HG02763 (cell line): Measurements from ENCODE around the gene ANGPTL4.
"Not testable (repeated sequence)": the region's sequence is repeated elsewhere in the genome, so short reads cannot be mapped to it uniquely, and the experiment has no call there.

ENCODE experiments used
- ATAC-seq: cut with Tn5 transposase; IDR thresholded peaks from one replicate; pipeline ENCODE4 v1.9.1; 2021; ENCODE audit warnings: mild to moderate bottlenecking, moderate library complexity; ENCODE audit not compliant: unreplicated experiment

ANGPTL4 gene

DNA sequence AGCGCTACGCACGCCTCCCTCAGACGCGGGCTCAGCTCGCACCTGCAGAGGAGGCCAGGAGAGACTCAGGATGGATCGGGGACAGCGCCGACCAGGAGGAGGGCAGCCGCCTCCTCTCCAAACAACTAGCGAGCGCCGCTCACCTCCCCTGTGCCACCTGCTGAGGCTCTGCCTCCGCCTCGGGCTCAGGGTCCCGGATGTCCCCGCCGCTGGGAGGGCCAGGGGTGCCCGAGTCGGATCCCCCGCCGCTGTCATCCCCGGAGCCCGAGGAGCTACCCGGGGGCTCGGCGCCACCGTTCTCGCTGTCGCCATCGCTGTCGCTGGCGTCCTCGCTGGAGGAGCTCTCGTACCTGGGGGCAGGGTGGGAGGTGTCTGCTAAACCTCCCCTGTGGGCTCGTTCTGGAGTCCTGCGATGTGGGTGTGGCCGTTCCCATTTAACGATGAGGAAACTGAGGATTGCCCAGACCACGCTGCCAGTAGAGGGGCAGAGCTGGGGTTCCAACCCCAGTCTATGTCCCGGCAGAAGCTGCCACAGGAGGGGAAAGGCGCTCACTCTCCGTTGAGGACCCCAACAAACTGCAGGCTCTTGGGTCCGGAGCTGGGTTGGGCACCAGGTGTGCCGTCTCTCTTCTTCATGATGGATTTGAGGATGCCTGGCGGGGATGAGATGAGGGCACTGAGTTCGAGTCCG is 30.0 kb upstream of the ANGPTL4 start:
- no peak for ATAC-seq

DNA sequence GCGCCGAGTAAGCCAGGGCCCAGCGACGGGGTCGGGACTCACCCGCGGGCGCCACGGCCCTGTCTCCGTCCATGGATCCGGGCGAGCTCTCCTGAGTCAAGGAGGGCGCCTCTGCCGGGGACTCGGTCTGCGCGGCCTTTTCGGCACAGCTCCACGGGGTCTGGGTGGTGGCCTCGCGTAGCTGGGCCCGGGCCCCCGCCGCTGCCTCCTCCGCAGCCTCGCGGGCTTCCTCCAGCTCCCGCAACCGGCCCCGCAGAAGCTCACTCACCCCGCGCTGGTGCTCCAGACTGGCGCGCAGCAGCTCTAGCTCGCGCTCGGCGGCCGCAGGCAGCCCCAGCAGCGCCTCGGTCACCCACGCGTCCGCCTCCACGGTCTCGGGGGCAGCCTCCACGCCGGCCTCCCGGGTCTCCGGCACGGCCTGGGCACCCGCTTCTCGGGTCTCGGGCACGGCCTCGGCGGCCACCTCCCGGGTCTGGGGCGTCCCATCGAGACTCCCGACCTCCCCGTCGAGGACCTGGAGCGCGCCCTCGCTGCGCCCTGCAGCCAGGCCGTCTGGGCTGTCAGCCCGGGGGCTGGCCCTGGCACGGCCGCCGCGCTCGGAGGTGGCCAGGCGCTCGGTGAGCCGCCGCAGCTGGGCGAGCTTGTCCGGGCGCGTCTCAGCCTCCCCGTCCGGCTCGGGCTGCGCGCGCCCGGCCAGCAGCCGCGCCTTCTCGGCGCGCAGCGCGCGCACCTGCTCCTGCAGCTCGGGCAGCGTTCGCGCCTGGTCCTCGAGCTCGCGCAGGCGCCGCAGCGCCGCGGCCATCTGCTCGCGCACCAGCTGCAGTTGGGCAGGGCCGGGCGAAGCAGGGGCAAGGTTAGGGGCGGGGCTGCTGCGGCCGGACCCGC is 29.3 kb upstream of the ANGPTL4 start:
- no peak for ATAC-seq

DNA sequence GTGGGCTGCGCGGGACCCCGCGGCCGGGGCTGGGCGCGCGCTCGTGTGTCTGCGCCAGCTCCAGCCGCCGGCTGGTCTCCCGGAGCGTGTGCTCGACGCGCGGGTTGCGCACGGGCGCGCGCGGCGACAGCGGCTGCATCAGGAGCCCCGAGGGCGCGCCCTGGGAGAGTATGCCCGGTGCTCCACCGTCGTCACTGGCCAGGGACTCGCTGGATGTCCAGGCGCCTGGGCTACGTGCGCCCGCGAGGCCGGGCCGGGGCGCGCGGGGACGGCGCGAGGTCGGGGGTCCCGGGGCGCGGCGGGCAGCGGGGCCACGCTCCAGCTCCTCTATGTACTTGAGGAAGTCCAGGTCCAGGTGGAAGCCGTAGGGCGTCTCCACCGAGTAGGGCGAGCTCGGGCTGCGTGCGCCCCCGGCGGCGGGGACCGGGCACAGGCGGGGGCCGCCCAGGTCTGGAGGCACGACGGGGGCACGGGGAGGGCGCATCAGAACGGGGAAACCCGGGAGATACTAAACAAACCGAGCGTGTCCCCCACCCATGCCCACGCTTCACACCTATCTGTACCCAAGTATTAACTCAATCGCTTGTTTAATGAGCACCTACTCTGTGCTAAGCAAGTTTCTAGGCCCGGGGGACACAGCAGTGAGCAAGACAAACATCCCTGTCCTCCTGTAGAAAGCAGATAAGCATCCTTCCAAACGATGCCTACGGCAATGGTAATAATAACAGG is 28.4 kb upstream of the ANGPTL4 start:
- no peak for ATAC-seq

DNA sequence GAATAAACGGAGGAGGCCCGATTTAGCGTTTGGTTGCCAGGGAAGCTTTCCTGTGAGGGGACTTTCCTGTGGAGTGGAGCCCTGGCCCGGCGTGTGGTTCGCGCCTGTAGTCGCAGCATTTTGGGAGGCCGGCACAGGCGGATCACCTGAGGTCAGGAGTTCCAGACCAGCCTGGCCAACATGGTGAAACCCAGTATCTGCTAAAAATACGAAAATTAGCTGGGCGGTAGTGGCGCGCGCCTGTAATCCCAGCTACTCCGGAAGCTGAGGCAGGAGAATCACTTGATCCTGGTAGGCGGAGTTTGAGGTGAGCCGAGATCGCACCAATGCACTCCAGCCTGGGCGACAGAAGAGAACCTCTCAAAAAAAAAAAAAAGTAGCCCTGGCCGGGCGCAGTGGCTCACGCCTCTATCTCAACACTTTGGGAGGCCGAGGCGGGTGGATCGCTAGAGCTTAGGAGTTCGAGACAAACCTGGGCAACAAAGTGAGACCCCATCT is 27.8 kb upstream of the ANGPTL4 start:
- ATAC-seq, result no peak

DNA sequence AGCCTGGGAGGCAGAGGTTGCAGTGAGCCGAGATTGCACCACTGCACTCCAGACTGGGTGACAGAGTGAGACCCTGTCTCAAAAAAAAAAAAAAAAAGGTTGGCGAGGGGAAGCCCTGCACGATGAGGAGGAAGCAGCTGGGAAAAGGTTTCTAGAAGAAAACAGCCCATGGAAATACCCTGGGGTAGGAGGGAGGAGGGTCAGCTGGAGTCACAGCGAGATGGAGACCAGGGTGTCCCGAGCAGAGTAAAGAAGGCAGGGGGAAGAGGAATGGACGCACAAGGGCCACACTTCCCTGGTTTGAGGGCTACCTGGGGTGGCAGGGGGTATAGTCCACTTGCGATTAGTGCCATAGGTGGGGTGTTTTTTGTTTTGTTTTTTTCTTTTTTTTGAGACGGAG is 27.3 kb upstream of the ANGPTL4 start:
- no peak for ATAC-seq

DNA sequence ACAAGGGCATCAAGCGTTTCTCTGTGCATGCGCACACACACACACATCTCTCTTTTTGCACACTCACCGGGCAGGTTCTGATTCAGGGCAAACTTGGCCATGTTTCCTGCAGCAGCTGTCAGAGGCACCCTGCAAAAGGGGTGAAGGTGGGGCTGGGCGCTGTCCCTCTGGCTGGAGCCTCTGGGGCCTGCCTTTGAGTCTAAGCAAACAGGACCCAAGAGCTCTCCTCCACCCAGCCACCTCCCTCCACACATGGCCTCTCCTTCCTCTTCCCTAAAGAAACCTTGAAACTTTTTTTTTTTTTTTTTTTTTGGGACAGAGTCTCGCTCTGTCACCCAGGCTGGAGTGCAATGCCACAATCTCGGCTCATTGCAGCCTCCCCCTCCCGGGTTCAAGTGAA is 26.2 kb upstream of the ANGPTL4 start:
- ATAC-seq, result no peak

DNA sequence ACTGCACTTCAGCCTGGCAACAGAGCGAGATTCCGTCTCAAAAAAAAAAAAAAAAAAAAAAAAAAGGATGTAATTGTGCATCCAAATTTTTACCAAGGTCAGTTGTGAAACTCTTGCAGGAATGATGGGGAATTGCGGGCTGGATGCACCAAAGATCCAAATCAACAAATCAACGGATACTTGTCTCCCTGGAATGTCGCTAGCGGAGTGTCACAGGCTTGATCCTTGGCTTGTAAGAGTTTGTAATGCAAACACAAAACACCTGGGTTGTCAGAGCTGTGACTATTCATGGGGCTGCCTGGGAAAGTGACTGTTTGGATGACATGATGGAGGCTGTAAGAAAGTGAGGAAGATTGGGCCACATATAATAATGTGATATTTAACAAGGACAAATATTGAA is 25.1 kb upstream of the ANGPTL4 start:
- ATAC-seq, result no peak

DNA sequence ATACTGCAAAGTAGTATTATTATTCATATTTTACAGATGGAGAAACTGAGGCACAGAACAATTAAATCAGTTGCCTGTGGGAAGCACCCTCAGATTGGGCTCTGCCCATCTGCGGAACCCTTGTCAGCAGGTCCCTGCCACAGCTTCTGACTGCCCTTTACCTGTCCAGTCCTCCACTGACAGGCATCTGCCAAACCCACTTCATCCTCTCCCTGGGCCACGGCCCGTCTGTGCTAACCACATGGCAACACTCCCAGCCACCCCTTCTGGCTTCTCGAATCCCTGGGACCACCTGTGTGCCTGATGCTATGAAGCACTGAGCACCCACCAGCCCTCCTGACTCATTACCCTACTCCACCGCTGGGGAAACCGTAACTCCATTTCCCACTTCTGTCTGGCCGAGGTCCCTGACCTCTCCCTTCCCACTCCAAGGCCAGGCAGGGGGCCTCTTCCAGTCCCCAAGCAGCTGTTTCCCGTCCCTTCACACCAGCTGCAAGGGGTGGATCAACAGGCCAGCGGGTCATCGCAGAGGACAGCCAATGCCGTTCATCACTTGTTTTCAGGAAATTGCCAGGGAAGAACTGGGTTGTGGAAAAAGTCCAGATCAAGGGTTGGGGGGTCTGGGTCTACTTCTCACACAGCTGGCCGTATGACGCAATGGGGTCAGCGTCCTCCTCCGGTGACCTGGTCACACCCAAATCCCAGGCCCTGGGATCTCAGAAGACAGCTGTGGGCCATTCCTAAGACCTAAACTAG is 23.4 kb upstream of the ANGPTL4 start:
- no peak for ATAC-seq

DNA sequence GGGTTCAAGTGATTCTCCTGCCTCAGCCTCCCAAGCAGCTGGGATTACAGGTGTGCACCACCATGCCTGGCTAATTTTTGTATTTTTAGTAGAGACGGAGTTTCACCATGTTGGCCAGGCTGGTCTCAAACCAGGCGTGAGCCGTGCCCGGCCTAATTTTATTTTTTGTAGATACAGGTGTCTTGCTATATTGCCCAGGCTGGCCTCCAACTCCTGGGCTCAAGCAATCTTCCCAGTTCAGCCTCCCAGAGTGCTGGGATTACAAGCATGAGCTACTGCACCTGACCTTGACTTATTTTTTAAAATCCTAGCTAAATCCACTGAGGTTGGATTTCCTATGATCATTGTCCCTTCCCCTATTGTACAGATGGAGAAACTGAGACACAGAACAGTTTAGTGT is 22.5 kb upstream of the ANGPTL4 start:
- not testable (repeated sequence) for ATAC-seq

DNA sequence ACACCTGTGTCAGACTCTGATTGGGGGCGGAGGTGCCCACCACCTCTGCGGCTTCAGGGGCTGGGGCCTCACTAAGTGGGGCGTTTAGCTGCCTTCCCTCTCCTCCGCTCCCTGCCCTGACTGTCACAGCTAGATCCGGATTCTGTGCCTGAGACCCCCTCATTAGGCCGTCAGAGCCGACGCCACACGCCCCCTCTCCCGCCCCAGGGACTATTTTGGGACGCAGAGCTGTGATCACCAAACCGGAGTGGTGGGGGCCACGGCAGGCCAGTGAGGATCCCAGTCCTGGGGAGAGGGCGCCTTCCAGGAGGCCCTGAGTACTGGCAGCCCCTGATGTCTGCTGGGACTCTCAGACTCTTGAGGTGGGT is 21.7 kb upstream of the ANGPTL4 start:
- no peak for ATAC-seq

DNA sequence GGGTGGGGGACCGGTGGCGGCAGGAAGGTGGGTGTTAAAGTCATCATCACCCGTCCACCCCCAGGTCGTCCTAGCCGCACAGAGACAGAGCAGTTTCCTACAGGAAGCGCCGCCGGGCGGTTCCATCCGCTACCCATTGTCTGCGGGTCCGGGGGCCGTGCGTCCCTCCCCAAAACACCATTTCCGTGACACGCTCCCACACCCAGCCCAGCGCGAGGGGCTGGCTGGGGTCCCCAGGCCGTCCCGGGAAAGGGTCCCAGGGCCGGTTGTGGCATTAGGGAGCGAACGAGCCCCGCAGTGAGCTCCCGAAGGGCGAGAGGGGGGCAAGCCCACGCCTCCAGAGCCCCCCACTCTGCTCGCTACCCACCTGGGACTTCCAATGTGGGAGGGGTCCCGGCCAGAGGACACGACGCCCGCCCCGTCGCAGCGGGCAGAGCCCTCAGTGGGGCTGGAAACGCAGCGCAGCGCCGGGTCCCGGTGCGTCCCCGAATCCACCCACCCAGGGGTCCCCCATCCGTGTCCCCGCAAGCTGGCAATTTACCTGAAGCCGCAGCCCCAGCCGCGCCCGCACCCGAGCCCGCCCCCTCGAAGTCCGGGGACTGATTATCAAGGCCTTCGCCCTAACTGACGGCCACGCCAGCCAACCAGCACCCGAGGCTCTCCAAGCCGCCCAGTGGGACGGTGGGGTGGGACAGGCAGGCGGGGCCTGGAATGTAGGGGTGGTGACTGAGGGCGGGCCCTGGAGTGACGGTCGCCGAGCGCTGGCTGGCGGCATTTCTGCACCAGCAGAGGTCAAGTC is 21.1 kb upstream of the ANGPTL4 start, which contains the start of gene KANK3:
KANK3 (minus strand) TSS at position 579 of the 799 bp plus-strand sequence. CDS start 5,434 bp downstream, outside the sequence.
- peak; percentile 87 for ATAC-seq

DNA sequence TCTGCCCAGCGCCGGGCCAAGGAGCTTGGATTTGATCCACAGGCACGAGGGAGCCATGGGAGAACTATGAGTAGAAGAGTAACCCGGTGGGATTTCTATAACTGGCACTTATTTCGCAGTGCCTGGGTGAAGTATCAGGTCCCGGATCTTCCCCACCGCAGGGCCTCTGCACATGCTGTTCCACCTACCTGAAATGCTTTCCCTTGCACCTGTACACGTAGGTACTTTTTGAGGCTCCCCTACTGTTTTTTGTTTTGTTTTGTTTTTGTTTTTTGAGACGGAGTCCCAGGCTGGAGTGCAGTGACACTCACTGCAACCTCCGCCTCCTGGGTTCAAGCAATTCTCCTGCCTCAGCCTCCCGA is 20.5 kb upstream of the ANGPTL4 start:
- no peak for ATAC-seq

DNA sequence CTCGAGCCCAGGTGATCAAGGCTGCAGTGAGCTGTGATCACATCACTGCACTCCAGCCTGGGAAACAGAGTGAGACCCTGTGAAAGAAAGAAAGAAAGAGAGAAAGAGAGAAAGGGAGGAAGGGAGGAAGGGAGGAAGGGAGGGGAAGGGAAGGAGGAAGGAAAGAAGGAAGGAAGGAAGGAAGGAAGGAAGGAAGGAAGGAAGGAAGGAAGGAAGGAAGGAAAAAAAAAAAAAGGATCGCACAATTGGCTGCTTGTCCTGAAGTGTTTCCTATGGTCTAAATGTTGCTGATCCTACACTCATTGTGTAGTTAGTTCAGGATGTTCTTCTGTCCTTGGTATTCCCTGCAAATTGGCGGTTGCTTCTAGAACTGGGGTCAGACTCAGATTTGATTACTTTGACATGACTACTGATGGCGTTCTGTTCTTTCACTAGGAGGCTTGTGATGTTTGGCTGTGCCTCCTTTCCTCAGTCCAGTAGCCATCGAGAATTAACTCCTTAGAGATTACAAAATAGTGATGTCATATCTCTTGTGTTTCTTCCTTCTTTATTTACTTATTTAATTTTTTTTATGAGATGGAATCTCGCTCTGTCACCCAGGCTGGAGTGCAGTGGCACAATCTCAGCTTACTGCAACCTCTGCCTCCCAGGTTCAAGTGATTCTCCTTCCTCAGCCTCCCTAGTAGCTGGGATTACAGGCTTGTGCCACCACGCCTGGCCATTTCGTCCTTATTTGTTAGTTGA is 14.2 kb upstream of the ANGPTL4 start:
- not testable (repeated sequence) for ATAC-seq

DNA sequence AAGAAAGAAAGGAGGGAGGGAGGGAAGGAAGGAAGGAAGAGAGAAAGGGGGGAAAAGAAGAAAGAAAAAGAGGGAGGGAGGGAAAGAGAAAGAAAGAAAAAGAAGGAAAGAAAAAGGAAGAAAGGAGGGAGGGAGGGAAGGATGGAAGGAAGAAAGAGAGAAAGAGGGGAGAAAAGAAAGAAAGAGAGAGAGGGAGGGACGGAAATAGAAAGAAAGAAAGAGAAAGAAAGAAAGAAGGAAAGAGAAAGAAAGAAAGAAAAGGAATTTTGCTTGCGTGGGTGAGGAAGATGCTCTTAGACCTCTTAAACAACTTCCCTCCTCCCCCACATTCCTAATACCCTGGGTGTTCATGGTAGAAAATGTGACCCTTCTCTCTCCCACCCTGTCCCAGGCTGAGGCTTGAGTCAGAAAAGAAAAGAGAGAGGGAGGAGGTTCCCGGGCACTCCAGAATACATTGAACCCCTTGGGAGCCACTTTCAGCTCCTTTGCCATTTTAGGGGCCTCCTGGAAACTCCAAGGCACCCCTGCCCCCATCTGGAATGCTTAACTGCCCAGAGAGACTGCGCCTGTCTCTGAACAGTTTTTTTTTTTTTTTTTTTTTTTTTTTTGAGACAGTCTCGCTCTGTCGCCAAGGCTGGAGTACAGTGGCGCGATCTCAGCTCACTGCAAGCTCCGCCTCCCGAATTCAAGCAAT is 11.7 kb upstream of the ANGPTL4 start:
- no peak for ATAC-seq

DNA sequence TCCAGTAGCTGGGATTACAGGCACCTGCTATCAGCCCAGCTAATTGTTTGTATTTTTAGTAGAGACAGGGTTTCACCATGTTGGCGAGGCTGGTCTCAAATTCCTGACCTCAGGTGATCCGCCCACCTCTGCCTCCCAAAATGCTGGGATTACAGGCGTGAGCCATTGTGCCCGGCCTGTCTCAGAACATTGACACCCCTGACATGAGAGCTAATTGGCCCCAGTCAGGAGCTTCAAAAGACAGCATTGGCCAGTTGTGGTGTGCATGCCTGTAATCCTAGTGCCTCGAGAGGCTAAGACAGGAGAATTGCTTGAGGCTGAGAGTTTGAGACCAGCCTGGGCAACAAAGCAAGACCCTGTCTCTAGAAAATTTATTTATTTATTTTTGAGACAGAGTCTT is 11.1 kb upstream of the ANGPTL4 start:
- ATAC-seq, result not testable (repeated sequence)

DNA sequence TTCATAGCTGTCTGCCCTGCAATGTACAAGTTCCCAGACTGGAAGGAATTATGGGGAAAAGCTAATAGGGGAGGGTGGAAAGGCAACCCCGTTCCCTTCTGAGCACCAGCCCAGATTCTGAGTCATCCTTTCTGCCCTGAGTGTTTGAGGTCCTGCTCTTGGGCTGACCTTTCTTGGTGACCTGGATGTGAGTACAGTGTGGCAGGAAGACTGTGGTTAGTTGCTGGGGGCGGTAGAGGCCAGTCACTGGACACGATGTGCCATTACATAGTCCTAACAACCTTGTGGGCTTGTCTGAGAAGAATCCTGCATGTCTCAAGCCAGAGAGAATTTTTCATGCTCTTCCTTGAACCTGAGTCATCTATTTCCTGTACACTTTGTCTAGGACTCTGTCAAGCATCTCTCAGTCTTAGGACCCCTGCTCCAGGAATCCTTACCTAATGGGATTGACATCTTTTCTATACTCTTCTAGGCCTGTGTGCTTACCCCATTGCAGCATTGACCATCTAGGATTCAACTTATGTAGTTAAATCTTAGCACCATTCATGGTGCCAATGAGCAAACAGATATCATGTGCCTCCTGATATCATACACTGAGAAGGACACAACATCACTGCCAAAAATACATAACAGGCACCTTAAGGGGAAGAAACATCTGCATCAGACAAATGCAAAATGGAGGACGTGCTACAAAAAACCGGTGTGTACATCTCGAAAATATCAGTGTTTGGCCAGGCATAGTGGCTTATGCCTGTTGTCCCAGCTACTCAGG is 8.1 kb upstream of the ANGPTL4 start:
- ATAC-seq, result no peak

DNA sequence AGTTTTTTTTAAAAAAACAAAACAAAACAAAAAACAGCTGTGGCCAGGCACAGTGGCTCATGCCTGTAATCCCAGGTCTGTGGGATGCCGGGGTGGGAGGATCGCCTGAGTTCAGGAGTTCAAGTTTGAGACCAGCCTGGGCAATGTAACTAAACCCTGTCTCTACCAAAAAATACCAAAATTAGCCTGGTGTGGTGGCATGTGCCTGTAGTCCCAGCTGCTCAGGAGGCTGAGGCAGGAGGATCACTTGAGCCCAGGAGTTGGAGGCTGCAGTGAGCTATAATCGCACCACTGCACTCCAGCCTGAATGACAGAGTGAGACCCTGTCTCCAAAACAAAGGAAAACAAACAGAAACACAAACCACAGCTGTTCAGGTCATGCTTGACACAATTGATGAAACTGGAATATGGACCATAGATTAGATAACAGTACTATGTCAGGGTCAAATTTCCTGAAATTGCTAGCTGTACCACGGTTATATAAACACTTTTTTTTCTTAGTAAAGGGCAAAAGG is 6.9 kb upstream of the ANGPTL4 start:
- ATAC-seq, result no peak

DNA sequence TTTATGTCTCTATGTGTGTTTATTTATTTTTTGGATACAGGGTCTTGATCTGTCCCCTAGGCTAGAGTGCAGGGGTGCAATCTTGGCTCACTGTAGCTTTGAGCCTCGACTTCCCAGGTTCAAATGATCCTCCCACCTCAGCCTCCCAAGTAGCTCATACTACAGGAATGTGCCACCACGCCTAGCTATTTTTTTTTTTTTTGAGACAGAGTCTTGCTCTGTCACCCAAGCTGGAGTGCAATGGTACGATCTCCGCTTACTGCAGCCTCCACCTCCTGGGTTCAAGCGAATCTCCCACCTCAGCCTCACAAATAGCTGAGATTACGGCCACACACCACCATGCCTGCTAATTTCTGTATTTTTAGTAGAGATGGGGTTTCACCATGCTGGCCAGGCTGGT is 5.0 kb upstream of the ANGPTL4 start:
- ATAC-seq, result no peak
